T-helper 1 cell (primary cell): Measurements from ENCODE around the gene RPS6KA5.

Experiments used
- DNase-seq, 5 donors: peaks; one replicate each; pipeline ENCODE4 v3.0.0-alpha.2; 2012 to 2020

RPS6KA5 gene

DNA sequence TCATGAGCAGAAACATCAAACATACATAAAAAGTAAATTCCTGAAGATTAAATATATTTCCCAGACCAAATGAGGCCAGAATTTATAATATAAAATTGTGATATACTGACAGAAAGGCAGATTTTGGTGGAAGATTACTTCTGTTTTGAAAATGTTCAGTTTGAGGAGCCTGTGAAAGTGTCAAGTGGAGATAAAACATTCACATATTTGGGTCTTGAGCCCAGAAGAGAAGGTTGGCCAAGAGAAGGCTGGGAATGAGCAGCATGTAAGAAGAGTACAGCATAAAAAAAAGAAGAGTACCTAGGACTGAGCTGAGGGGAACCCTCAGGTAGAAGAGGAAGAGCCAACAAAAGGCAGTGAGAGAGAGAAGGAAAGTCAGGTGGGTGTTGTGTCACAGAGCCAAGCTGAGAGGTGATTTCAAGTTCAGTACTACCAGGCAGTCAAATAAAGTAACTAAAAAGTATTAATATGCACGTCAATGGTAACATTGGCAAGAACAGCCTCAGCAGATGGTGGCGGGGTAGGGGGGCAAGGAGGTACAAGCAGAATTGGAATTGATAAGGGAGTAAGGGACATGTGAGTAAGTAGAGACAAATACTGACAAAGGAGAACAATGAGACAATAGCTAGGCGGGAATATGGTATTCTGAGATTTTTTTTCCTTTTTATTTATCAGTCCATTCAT, 123.5 kb downstream of the RPS6KA5 start:
- DNase-seq = no peak

DNA sequence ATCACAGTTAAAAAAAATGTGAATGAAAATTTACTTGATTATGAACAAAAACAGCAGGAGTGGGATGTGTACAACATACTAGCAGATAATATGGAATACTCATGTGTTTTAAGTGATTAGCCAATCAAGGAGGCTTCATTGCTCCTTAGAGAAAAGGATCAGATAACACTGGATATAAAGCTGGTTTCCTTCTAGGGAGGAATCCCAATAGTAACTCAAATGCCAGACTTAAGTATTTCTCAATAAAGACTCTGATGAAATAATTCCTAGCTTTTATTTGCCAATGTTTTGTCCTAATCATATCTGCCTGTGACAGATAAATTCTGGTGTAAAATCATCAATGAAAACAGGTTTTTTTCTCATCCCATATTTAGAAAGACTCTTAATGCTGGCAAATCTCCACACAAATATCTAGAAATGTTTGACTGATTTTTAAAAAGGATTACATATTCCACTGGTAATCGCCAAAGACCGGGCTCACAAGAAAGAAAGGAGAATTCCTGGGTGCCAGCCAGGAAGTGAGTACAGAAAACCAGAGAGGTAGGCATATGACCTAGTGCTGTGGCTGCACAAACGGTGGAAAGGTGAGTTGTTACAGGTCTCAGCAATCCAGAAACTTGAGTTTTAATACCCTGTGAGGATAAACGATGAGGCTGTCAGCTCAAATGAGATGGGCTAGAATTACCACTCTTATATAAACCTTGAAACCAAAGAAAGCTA, 135.7 kb downstream of the RPS6KA5 start:
- DNase-seq = no peak

DNA sequence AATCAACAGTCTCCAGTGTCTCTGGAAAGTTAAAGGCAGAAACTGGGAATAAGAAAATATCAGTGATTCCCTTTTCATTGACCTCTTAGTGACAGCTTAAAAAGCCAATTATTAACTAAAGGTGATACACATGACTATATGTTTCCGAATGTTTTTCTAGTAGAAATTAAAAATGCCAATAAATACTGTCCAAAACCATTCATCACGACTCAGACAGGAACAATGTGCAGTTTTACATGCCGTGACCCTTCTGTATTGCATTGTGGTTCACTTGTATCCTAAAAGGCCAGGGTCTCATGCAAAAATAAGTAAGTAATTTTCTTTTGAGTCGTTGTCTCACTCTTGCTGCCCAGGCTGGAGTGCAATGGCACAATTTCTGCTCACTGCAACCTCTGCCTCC, 138.3 kb downstream of the RPS6KA5 start:
- DNase-seq = no peak

- no peak for DNase-seq
Measured at GRCh38 chr14:90911121-90911520, 149.3 kb downstream of the RPS6KA5 start.

- DNase-seq = no peak
Measured at GRCh38 chr14:90907178-90907577, 153.3 kb downstream of the RPS6KA5 start.

GRCh38 chr14:90905531-90905930, 154.9 kb downstream of the RPS6KA5 start:
- DNase-seq = peak in 1 of 5 donors; percentile 27

DNA sequence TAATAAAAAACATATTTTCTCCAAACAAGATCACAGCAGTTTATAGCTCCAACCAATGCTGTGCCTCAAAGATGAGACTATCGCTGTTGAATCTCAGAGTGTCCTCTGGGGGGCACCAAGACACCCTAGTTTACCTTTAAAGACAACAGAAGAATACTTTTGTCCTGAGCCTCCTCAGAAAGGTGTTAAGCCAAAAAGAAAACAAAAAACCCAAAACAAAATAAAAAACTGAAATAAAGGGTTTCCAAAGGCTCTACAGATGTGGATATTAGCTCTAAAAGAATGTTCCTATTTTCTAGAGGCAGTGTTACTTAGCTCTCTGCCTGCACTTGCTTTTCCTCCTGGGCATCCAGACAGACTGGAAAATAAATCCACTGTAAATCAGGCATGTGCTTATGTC, 157.3 kb downstream of the RPS6KA5 start:
- DNase-seq = peak in 4 of 5 donors; percentile 39 to 63 (median 50)

GRCh38 chr14:90900476-90901083, 159.9 kb downstream of the RPS6KA5 start:
- DNase-seq = no peak

GRCh38 chr14:90897022-90897421, 163.4 kb downstream of the RPS6KA5 start:
- no peak for DNase-seq

- no peak for DNase-seq
Measured at GRCh38 chr14:90894241-90894640, 166.2 kb downstream of the RPS6KA5 start.

DNA sequence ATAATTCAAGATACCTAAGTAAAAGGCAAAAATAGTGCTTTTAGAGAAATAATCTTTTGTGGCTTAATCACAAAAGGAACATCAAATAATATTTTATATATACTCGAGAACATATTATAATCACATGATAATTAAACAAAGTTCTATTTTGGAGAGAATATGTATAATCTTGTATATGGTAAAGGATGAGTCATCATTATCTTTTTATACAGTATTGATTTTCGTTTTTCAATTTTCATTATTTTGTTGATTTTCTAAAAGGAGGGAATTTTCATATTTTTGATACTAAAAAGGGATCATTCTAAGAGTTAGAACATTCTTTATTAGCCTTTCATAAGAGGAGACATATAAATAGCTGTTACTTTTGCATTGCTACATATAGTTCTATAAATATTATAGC, 166.9 kb downstream of the RPS6KA5 start:
- DNase-seq = no peak

DNA sequence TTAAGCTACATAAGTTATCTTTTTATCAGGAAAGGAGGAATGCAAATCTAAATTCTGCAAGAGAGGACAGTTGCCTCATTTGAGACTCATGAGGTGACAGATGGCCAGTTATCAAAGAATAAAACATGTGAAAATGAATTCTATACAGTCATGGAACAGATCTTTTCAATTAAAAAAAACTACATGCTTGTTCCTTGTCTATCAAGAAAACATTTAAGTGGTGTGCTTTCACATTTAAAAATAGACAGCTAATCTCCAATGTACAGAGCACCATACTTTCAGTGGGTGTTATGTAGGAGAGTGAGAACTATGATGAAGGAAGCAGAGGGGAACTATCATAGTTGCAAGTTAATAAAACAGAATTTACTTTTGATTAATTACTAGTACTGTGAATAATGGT, 167.5 kb downstream of the RPS6KA5 start:
- DNase-seq = no peak

DNA sequence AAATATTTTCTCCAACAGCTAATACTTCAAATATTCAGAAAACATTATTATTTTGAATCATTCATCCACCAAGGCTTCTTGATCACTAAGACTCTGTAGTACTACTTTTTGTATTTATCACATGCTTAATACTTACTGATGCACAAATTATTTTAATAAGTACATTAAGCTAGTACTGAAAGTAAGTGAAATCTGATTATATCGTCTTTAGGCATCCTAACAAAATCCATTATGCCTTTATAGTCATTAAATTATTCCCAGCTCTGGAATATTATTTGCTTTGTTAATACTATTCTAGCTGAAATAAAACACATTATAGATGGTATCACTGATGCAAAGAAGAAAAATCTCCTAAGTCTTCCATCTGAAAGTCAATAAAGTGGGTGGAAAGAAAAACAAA, 169.1 kb downstream of the RPS6KA5 start:
- no peak for DNase-seq

GRCh38 chr14:90890322-90891020, 170.0 kb downstream of the RPS6KA5 start:
- no peak for DNase-seq

GRCh38 chr14:90886297-90886815, 174.1 kb downstream of the RPS6KA5 start:
- no peak for DNase-seq

DNA sequence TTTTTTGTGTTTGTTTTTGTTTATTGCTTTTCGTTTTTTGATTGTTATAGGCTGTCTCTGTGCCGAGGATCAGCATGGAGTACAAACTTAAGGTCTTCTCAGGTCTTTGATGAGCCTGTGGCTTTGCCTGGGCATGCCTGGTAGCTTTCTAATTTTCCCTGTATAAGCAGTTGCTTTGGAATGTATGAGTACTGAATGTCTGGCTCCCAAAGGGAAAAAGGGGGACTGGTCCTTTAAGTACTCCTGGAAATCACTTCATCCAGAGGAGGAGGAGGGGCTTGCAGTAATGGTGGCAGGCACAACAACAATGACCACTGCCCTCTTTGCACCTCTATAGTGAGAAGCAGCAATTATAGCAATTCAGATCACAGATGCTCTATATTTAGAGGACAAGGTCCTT, 176.7 kb downstream of the RPS6KA5 start:
- no peak for DNase-seq

GRCh38 chr14:90883197-90883596, 177.2 kb downstream of the RPS6KA5 start:
- no peak for DNase-seq

DNA sequence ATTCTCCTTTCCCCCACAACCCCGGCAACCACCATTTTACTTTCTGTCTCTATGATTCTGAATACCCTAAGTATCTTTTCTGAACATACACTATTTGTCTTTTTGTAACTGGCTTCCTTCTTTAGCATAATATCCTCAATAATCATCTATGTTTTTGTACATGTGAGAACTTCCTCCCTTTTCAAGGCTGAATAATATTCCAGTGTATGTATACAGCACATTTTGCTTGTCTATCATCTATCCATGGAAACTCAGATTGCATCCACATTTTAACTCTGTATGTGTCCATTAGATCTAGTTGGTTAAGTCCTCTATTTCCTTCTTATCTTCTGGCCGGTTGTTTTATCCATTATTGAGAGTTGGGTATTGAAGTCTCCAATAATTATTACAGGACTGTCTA, 180.2 kb downstream of the RPS6KA5 start:
- DNase-seq = no peak

DNA sequence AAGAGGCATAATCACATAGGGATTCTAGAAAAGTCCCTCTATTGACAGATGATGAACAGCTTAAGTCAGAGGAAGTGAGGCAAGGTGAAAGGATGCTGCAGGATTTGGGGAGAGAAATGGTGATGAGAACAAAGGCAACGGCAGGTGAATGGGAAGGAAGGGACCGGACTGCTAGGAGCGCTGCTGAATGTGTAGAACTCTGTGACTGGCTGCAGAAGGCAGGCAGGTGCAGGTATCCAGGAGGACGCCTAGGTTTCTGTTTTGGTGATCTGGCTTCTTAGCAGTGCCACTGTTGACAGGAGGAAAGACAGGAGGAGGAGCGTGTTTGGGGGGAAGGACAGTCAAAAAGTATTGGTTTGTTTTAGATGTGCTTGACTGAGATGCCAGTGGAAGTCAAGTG, 185.8 kb downstream of the RPS6KA5 start:
- no peak for DNase-seq

DNA sequence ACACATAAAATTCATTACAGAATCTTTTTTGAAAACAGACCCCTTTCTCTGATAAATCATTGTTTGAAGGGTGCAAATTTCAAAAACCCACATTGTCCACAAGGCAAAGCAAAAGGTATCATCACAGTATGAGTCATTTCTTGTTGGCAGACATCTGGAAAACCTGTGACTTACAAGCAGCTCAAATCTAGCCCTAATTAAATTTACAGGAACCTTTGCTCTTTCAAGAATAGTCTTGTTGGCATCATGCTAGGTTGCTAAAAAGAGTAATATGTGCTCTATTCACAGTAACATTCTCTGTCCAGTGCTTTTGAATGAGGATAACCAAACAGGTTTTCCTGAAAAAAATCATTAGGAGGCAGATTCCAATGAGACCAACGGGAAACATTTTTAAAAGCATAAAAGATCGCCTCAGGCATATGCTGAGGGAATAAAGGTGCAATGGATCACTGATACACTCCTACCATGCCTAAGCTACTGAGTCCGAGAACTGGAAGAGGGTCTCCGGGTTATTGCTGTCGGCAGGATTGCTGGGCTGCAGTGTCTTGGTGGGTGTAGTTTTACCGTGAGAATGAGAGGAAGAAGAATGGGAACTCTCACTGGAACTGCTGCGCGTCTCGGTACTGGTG, 188.7 kb downstream of the RPS6KA5 start:
- no peak for DNase-seq

DNA sequence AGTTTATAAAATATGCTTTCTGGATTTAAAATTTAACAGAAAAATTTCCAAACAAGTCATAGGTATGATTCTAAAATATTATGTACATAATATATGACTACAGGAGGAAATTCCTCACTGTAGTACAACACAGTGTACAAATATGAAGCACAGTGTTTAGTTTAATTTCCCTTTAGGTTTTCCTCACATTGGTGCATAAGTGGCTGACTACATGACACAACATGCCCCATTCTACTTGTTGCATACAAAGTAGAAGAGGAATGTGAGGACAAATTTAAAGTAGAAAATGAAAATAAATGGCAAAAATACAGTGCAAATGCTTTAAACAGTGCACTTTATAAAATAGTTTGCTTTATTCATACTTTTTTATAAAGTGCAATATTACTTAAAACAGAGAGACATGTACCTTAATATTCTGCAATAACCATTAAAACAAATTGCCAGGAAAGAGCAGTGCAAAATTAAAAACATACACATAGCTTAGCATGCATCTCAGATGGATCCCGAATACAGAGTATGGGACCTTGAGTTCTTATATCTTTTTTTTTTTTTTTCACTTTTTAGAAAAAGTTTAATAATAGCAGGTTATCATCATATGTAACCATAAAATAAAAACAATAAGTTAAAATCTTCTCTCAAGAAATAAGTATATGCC, 189.4 kb downstream of the RPS6KA5 start:
- no peak for DNase-seq

- DNase-seq = no peak
Measured at GRCh38 chr14:90867501-90867900, 192.9 kb downstream of the RPS6KA5 start.
